Testis (tissue), 2 donors: ENCODE measurements around the gene RIC3.

ENCODE experiments used
- POLR2A ChIP-seq: fragments of 450-650 bp; IDR thresholded peaks from one replicate; pipeline ENCODE4 v1.6.1; 2017; ENCODE audit warnings: antibody characterized with exemption, mild to moderate bottlenecking, moderate library complexity
- TF ChIP-seq, protein P1 (sequence below), 3 experiments: fragments of 450-650 bp in 2 of 3; fragments of 200-600 bp in 1 of 3; sonication (generic) in 1 of 3; IDR thresholded peaks; one replicate each; pipeline ENCODE4 v1.5.1; 2016 to 2019; ENCODE audit warnings: antibody characterized with exemption in 3 of 3, mild to moderate bottlenecking in 2 of 3, moderate library complexity in 1 of 3

DNA sequence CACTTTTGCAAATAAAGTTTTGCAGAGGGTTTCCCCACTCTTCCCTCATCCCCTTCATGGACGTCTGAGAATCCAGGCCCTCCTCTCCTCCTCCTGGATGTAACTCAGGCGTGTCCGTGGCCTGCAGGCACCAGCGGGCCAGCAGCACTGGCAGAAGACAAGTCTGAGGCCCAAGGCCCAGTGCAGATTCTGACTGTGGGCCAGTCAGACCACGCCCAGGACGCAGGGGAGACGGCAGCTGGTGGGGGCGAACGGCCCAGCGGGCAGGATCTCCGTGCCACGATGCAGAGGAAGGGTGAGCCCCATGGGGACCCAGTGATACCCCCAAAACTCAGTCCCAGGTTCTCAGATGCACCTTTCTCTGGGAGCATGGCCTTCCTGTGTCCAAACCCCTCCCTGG is 73.5 kb downstream of the RIC3 start:
- TF ChIP-seq, protein P1, sequence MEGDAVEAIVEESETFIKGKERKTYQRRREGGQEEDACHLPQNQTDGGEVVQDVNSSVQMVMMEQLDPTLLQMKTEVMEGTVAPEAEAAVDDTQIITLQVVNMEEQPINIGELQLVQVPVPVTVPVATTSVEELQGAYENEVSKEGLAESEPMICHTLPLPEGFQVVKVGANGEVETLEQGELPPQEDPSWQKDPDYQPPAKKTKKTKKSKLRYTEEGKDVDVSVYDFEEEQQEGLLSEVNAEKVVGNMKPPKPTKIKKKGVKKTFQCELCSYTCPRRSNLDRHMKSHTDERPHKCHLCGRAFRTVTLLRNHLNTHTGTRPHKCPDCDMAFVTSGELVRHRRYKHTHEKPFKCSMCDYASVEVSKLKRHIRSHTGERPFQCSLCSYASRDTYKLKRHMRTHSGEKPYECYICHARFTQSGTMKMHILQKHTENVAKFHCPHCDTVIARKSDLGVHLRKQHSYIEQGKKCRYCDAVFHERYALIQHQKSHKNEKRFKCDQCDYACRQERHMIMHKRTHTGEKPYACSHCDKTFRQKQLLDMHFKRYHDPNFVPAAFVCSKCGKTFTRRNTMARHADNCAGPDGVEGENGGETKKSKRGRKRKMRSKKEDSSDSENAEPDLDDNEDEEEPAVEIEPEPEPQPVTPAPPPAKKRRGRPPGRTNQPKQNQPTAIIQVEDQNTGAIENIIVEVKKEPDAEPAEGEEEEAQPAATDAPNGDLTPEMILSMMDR (IDR thresholded peaks at IDR 0.05) = no peak
- TF ChIP-seq POLR2A = no peak
